HG02588 (cell line): ENCODE data around the gene DCUN1D1.
A peak's percentile ranks its signal among the peaks of the same experiment; 100 is the strongest.

Experiments
- ATAC-seq: cut with Tn5 transposase; IDR thresholded peaks from one replicate; pipeline ENCODE4 v1.9.1; 2021; ENCODE audit warnings: mild to moderate bottlenecking, moderate library complexity; ENCODE audit not compliant: unreplicated experiment

The DCUN1D1 gene

DNA sequence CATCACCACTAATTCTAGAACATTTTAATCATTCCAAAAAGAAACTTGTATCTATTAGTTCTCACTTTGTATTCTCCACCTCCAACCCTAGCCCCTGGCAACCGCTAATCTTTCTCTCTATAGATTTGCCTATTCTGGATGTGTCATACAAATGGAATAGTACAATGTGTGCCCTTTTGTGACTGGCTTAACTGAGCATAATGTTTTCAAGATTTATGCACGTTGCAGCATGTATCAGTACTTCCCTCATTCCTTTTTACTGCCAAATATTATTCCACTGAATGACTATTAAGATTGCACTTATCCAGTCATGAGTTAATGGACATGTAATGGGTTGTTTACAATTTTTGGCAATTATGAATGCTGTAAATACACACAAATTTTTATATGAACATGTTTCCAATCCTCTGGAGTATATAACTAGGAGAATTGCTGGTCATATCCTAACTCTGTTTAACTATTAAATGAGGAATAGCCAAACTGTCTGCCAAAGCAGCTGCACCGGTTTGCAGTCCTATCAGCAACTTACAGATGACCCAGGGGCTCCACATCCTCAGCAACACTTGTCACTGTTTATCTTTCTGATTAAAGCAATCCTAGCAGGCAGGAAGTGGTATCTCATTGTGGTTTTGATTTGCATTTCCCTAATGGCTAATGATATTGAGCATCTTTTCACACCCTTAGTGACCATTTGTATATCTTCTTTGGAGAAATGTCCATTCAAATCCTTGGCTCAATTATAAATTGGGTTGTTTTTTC is 42.9 kb downstream of the DCUN1D1 start:
- peak; percentile 85 for ATAC-seq

DNA sequence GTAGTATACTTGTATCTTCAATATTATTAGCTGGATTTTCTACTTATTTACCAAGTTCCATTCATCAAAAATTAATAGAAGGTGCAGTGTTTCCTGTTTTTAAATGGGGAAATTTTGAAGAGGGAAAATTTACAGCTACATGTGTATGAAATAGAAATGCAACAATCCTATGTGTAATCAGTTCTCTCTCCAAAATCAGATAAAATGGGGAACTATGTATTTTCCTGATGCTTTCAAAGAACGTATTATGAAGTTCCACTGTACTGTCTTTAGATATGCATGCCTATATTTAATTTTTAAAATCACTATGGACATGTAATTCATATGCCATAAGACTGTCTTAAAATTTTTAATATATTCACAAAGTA is 43.4 kb downstream of the DCUN1D1 start:
- ATAC-seq, result no peak

DNA sequence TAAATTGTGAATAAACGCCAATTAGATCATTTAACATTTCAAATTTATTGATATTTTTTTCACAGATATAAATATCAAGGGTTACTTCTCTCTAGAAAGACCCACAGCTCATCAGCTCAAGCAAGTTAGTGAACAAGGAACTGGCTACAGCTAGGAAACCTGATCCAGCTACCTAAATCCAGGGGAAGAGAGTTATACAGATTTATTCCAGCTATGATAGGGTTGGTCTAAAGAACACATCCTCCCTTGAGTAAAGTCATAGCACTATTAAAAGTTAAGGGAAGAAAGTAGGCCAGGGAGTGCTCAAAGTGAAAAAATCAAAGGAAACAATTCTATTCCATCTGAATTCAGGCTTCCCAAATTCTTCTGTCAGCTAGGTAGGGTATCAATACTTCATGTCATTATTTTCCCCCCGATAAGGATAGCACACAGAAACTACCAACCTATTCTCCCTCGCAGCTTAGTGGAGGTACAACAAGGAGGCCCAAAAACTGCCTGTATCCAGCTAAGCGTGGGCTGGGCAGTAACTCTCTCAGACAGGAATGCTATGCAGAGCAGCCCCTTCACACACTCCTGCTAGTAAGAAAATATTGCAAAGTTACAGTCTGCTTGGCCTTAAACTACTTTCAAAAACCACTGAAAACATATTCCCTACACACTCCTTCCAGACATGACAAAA is 44.0 kb downstream of the DCUN1D1 start:
- no peak for ATAC-seq

DNA sequence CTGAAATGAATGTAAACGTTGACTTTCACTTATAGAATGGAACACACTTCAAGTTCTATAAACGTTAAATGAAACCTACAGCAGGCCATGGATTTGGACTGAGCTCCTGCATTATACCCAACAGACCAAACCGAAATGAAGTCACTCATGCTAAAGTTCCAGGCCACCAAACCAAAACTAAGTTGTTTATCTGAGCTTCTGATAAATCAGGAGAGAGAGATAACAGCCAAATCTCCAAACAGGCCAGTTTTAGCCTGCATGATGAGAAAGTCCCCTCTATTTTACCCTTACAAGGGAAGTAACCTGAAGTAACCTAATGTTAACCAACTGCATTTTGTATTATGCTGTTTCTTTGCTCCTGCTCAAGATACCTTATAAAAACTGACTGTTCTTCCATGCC is 44.5 kb downstream of the DCUN1D1 start:
- ATAC-seq, result no peak

DNA sequence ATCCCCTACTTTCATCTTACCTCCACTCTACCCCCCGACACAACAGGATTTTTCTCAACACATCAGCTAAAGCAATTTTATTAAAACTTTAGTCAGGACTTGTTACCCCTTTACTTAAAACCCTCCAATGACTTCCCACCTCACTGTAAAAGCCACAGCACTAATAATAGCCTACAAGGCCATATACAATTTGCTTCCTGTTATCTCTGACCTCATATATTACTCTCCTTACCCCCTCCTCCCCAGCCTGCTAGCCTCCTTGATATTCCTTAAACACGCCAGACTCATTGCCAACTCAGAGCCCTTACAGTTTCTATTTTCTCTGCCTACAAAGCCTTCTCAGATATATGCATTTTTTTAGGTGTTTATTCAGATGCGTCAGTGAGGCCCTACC is 54.4 kb downstream of the DCUN1D1 start:
- no peak for ATAC-seq

DNA sequence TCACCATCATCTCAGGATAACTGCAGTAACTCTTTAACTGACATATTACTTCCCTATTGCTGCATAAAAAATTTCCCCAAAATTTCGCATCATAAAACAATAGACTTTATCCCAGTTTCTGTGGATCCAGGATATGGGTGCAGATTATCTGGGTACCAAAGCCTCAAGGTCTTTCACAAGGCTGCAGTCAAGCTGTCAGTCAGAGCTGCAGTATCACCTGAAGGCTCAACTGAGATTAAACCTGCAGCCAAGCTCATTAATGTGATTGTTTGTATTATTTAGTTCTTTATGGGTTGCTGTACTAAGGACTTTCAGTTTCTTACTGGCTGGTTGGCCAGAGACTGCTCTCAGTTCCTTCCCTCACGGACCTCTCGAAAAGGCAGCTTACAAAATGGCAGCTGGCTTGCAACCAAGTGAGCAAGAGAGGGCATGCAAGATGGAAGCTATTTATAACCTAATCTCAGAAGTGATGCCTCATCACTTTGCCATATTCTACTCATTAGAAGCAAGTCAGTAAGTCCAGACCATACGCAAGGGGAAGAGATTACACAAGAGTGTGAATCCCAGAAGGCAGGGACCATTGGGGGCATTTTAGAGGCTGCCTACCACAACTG is 54.9 kb downstream of the DCUN1D1 start:
- ATAC-seq, result peak; percentile 97

DNA sequence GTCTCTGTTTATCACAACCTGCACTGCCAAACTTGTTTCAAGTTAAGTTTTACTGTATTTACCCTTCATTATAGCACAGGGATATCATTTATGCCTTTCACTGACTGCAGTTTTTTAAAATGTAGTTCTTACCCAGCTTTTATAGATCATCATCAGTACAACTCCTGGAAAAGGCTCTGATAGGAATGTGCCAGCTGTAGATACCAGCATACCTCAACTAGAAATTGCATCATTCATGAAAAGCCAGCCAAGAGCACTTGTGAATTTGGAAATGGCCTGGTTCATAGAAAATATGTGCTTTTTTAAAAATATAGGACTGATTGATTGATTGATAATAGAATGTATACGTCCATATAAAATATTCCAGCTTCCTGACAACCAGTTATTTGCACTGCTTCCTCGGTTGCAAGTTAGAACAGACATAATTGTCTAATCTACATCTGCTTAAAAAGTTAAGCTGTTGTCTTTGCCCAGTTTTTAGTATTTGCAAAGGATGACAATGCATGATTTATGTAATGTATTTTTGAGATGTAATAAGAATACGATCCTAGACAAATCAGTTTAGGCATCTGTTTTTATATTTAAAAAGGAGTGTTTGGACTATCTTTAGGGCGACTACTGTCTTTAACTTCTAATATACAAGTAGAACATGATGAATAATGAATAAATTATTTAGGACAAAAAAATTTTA is 58.5 kb downstream of the DCUN1D1 start:
- ATAC-seq, result no peak

DNA sequence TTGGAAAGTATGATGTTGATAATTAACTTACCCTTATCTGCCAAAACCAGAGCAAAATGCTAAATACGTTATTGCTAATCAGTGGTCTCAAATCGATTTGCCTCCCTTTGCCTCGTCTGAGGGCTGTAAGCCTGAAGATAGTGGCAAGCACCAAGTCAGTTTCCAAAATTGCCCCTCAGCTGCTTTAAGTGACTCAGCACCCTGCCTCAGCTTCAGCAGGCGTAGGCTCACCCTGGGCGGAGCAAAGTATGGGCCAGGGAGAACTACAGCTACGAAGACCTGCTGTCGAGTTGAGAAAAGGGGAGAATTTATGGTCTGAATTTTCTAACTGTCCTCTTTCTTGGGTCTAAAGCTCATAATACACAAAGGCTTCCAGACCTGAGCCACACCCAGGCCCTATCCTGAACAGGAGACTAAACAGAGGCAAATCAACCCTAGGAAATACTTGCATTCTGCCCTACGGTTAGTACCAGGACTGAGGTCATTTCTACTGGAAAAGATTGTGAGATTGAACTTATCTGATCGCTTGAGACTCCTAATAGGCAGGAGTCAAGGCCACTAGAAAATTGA is 59.7 kb downstream of the DCUN1D1 start:
- no peak for ATAC-seq

DNA sequence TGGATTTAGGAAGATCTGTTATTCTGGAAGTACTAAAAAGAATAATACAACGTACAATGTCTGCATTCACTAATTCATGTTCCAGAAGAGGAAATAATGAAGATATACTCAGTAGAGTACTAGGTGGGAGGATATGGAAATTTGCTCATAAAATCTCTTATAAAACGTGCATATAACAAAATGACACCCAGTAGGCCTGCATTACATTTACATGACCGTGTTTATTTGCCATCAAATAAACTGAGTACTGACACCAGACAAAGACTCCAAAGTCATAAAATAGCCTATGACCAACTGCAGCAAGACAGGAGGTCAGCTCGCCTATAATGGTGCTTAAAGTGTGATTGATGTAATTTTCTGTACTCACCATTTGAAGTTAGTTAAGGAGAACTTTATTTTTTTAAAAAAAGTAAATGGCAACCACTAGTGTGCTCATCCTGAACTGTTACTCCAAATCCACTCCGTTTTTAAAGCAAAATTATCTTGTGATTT is 60.4 kb downstream of the DCUN1D1 start:
- no peak for ATAC-seq

DNA sequence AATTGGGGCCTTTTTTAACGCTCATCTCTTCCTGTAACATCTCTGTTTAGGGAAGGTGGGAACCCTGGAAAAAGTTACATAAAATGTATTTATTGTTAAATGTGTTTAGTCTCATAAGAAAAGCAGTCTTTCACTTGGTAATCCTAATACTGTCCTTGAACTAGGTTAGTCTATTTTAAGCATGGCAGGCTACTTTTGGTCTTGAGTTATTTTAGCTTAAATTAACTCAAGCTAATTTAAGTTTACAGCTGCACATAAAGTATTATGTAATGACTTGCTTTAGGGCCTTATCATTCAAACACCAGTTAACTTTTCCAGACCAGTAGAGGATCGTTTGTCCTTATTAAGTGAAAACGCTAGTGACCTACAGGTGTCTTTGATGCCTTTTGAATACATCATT is 63.2 kb downstream of the DCUN1D1 start:
- no peak for ATAC-seq

DNA sequence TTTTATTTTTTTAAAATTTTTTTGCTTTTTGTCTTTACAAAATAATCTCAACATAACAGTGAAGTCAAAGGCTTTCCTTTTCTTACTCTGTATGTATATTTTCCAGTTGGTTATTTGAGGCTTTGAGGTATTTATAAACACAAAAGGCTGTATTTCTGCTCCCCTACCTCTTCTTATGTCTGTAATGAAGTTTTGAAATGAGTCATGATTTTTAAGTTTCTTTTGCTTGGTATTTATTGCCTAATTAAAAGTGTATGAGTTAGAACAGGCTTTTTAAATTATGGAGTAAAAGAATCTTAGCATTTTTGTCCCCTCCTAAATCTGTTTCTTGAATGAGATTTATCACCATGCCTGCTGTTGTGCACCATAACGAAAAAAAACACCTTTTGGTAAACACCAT is 66.0 kb downstream of the DCUN1D1 start:
- peak; percentile 35 for ATAC-seq

DNA sequence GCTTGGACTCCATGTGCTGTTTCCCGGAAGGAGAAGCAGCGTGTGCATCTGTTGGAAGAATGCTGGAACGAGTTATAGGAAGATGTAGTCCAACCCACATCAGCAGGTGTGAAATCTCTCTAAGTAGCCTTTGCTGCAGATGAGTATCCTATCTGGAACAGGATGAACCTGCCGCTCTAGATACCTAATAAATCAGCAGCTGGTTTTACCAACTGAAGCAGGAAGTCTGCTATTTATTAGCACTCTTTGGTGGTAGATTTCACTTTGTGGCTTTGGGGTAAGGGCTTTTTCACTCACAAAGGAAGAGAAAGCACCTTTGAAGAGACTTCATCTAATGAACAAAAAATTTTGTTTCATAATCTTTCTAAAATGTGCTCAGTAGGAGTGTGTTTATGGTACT is 66.4 kb downstream of the DCUN1D1 start:
- ATAC-seq, result peak; percentile 85

DNA sequence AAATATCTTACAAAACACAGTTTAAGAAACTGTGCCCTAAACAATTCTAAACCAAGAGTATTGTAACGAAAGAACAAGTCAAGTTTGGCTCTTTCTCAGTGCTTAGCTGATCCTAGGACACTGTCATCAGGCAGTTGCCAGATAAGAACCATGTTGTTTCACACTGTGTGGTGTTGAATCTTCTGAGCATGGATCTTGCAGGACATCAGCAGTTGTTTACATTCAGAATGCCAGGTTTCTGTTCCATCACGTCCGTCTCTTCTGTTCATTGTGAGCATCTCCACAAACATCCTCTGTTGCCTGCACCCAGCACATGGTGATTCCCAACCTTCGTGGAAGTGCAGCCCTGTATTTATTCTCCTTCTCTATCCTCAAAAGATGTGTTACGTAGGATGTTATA is 67.9 kb downstream of the DCUN1D1 start:
- ATAC-seq, result no peak

DNA sequence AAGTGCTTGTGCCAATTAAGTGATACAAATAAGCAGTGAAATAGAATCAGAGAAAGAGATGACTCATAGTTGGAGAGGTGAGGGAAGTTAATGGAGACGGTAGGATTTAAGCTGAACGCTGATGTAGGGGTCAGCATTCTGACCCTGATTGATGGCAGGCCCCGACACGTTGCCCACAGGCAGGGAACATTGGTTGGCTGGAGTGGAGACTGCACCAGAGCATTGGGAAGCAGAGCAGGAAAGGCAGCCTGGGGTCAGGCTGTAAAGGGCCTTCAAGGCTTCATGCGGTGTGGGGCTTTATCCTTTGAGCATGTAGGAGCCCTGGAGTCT is 68.6 kb downstream of the DCUN1D1 start:
- no peak for ATAC-seq

DNA sequence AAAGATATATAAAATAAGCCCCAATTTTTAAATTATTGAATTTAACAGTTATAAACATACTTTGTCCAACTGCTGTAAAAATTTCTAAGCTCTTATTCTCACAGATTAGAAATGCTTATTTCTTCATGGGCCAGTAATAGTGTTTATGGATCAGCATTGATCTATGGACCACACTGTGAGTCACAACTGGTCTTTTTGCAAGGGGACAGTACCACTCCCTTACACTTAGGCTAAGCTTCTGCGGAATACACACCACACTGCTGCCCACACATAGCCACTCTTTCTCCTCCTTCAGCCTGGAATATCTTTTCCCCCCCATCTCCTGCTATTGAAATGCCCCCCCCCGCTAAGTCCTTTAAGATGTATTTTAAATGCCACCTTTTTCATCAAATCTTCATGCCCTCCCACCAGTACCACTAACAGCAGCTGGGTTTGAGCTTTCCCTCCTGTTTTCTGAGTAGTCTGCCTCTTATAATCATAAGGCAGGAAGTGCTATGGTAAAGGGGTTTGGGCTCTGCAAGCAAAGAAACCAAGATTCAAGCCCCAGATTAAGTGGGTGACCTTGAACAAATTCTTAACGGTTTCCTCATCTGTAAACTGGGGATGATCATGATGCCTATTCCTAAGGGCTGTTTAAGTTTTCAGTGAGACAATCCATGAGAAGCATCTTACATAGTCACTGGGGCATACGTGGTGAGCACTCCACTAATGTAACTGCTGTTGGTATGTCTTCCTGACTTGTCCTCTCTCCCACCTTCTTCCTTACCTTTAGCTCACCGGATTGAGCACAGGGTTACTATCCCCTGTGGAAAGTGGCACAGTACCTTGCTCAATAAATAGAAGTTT is 69.2 kb downstream of the DCUN1D1 start:
- no peak for ATAC-seq

DNA sequence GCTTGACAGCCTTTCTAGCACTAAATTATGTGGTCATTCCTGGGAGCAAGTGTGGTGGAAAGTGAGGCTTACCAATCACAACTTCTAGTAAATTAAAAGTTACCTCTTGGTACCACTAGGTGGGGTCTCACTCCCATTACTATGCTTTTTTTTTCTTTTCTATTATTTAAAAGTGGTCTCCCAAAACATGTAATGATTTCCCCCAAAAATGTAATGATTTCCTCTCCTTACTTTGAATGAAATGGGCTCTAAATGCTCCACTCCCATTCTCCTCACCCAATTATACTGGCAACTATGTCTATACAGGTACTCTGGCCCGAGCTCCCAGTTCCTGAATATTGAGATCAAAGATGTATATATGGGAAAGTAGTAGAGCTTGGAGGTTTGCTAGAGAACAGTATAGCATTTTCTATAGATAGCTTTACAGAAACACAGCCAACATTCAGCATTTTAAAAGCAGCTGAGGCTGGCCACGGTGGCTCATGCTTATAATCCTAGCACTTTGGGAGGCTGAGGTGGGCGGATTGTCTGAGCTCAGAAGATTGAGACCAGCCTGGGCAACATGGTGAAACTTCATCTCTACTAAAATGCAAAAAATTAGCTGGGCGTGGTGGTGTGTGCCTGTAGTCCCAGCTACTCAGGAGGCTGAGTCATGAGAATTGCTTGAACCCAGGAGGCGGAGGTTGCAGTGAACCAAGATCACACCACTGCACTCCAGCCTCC is 70.9 kb downstream of the DCUN1D1 start:
- ATAC-seq, result no peak

DNA sequence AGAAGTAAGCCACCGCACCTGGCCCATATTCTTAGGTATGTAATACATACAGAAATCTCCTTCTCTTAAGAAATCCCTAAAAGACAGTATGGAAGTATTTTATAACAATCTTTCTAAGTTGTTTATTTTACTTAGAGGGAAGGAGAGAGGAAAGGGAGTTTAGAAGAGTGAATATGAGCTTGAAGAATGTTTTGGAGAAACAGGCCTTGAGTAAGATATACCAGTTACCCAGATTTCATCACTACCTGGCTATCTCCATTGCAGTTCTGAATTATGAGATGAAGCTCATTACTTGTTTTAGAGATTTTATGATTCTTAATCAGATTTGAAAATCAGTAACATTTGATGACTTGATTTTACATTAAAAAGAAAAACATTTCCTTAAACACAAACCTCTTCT is 71.9 kb downstream of the DCUN1D1 start:
- no peak for ATAC-seq

DNA sequence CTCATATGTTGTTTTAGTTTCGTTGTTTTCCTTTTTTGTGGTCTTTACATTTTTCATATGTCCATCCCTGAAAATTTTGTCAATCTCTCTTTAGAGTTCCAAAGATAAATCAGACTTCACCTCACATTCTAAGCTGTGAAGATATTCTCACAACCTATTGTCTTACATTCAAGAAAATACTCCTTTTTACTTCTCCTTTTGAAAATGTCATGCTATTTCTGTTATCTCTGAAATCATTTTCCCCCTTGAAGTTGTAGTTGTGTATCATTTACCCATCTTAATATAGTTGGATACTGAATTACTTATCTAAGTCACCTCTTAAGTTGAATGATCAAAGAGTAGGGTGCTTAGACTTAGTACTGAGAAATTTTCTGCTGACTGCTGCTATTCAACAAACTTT is 74.3 kb downstream of the DCUN1D1 start:
- no peak for ATAC-seq

DNA sequence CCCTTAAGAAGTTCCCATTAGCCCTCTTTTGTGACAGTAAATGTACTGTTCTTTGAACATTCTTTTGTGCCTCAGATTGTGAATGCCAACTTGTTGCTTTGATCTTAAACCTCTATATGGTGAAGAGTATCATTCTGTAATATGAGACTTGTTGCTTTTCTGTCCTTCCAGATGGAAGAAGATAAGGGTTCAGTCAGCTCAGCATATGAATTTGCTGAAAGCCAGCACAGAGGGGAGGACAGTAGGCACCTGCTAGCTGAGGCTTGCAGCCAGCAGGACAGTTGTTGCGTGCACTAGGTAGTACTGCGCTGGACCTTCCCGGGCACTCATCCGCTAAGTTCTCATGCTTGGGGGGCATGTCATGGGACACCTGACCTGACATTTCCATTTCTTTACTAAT is 74.7 kb downstream of the DCUN1D1 start:
- ATAC-seq, result no peak

DNA sequence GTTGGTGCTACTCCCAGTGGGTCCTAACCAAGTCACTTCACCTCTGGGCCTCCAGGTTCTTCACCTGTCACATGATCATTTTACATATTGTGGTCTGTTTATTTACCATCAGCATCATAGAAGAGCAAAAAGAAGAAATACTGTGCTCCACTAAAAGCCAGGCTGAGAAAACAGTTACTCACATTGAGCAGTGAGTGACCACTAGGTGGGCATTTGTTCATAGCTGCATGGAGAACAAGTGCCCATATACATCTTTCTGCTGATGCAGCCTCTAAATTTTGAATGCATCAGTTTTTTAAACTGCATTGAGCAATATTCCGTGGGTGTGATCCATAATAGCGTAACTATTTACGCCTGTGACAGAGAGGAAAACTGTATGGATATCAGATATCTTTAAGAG is 76.2 kb downstream of the DCUN1D1 start:
- ATAC-seq, result no peak
